HCT116 (cell line): ENCODE data around the gene ZNF521. TPM values are rescaled to one million over a fixed set of nuclear protein-coding genes. Genes with fewer than 3 reads are reported as not detected.

Experiments used
- ATAC-seq: fragments of 200-7000 bp; cut with Tn5 transposase; 2 replicates; pipeline ENCODE4 v1.9.1; 2020; ENCODE audit warnings: mild to moderate bottlenecking, moderate library complexity
- BruUV-seq: library from RNA; stranded (reverse); fragments of 400-500 nt; replicated peaks from 2 replicates; lab custom pipeline; 2021; lab: Mats Ljungman, UMichigan
- CTCF ChIA-PET: fragments of 300-600 bp; sonication (Branson Sonifier 250); formaldehyde crosslinking; loops from one replicate; lab custom pipeline; 2021; ENCODE audit warnings: antibody characterized with exemption; lab: Charles Lee
- POLR2A ChIA-PET: fragments of 300-600, 350-600 bp; sonication (Branson Sonifier 250); formaldehyde crosslinking; loops from one replicate; lab custom pipeline; 2021; ENCODE audit warnings: antibody characterized with exemption; lab: Charles Lee
- RAD21 ChIA-PET, 2 experiments: fragments of 300-600 bp; sonication (Branson Sonifier 250); formaldehyde crosslinking; loops; one replicate each; lab custom pipeline; 2023; ENCODE audit warnings: low total read pairs in 2 of 2; ENCODE audit not compliant: uncharacterized antibody in 2 of 2, unreplicated experiment in 2 of 2, low non-redundant PET in 1 of 2; lab: Charles Lee
- DNase-seq: peaks from one replicate; pipeline ENCODE4 v3.0.0-alpha.2; 2010; ENCODE audit warnings: low read depth, low spot score
- H2AFZ ChIP-seq: fragments of 200-600 bp; shearing (Covaris generic), sonication (generic); 2 replicates; pipeline ENCODE4 v1.6.1; 2017; ENCODE audit warnings: low read depth, mixed run types, mixed read lengths, antibody characterized with exemption, low read length; ENCODE audit not compliant: poor library complexity, severe bottlenecking
- H3K27ac ChIP-seq: 2 replicates; pipeline ENCODE4 v1.5.1; 2012; ENCODE audit warnings: low read depth, low read length
- H3K27me3 ChIP-seq: fragments of 200-600 bp; sonication (generic); 2 replicates; pipeline ENCODE4 v1.6.1; 2016; ENCODE audit warnings: mixed run types, low read length, mixed read lengths; ENCODE audit not compliant: insufficient read depth
- H3K36me3 ChIP-seq, 2 experiments: fragments of 200-500 bp in 1 of 2; fragments of 200-600 bp in 1 of 2; sonication (Bioruptor generic) in 1 of 2; sonication (generic) in 1 of 2; 2 replicates each; pipeline versions ENCODE4 v1.5.1 to v1.6.1; 2014 to 2016; ENCODE audit warnings: low read length in 2 of 2, inconsistent platforms in 1 of 2, mixed read lengths in 1 of 2, mixed run types in 1 of 2; ENCODE audit not compliant: insufficient read depth in 2 of 2, control insufficient read depth in 1 of 2
- H3K4me1 ChIP-seq, 2 experiments: fragments of 200-600 bp in 1 of 2; sonication (generic) in 1 of 2; 2 replicates each; pipeline versions ENCODE4 v1.5.1 to v1.6.1; 2012 to 2017; ENCODE audit warnings: low read length in 2 of 2, inconsistent platforms in 1 of 2, mild to moderate bottlenecking in 1 of 2, mixed read lengths in 1 of 2, mixed run types in 1 of 2, moderate library complexity in 1 of 2; ENCODE audit not compliant: insufficient read depth in 2 of 2, control insufficient read depth in 1 of 2
- H3K4me2 ChIP-seq: fragments of 200-600 bp; sonication (generic); 2 replicates; pipeline ENCODE4 v1.6.1; 2017; ENCODE audit warnings: mixed run types, low read length, mixed read lengths
- H3K4me3 ChIP-seq, 2 experiments: fragments of 200-600 bp in 1 of 2; sonication (generic) in 1 of 2; replicated peaks in 1 of 2; 2 replicates each; pipeline ENCODE4 v1.5.1; 2011 to 2016; ENCODE audit warnings: low read length in 2 of 2, control low read depth in 1 of 2, low read depth in 1 of 2, mild to moderate bottlenecking in 1 of 2, mixed read lengths in 1 of 2, mixed run types in 1 of 2
- H3K79me2 ChIP-seq: fragments of 200-600 bp; sonication (generic); 2 replicates; pipeline ENCODE4 v1.6.1; 2017; ENCODE audit warnings: mild to moderate bottlenecking, mixed run types, low read length, moderate library complexity, mixed read lengths; ENCODE audit not compliant: insufficient read depth
- H3K9ac ChIP-seq: fragments of 200-600 bp; sonication (generic); 2 replicates; pipeline ENCODE4 v1.6.1; 2016; ENCODE audit warnings: low read length, mixed read lengths
- H3K9me2 ChIP-seq: fragments of 200-600 bp; sonication (generic), shearing (Covaris generic); 2 replicates; pipeline ENCODE4 v1.6.1; 2017; ENCODE audit warnings: mixed run types, mild to moderate bottlenecking, moderate library complexity; ENCODE audit not compliant: insufficient read depth
- H3K9me3 ChIP-seq, 2 experiments: fragments of 200-500 bp in 1 of 2; fragments of 200-600 bp in 1 of 2; sonication (Bioruptor generic) in 1 of 2; sonication (generic) in 1 of 2; 2 replicates each; pipeline ENCODE4 v1.6.1; 2014 to 2017; ENCODE audit warnings: low read length in 2 of 2, mixed read lengths in 2 of 2, inconsistent platforms in 1 of 2, low read depth in 1 of 2, mild to moderate bottlenecking in 1 of 2, mixed run types in 1 of 2, moderate library complexity in 1 of 2; ENCODE audit not compliant: control insufficient read depth in 1 of 2, insufficient read depth in 1 of 2
- H4K20me1 ChIP-seq: fragments of 200-600 bp; sonication (generic), shearing (Covaris generic); 2 replicates; pipeline ENCODE4 v1.6.1; 2017; ENCODE audit warnings: mixed run types, mild to moderate bottlenecking, moderate library complexity; ENCODE audit not compliant: insufficient read depth
- ATF3 ChIP-seq: IDR thresholded peaks from 2 replicates; pipeline ENCODE4 v1.6.1; 2012
- CTCF ChIP-seq, 3 experiments: fragments of 200-600 bp in 1 of 3; sonication (generic) in 1 of 3; IDR thresholded peaks in 2 of 3; conservative IDR thresholded peaks in 1 of 3; 2 replicates each; pipeline ENCODE4 v1.5.1; 2012 to 2017; ENCODE audit warnings: low read depth in 2 of 3, low read length in 2 of 3, antibody characterized with exemption in 1 of 3, borderline replicate concordance in 1 of 3, control low read depth in 1 of 3, mild to moderate bottlenecking in 1 of 3, mixed read lengths in 1 of 3, mixed run types in 1 of 3, moderate library complexity in 1 of 3; ENCODE audit not compliant: insufficient read depth in 1 of 3
- MAX ChIP-seq: IDR thresholded peaks from 2 replicates; pipeline ENCODE4 v1.6.1; 2012
- POLR2A ChIP-seq: IDR thresholded peaks from 2 replicates; pipeline ENCODE4 v1.7.0; 2011; ENCODE audit warnings: borderline replicate concordance; ENCODE audit not compliant: insufficient read depth, insufficient read length; ENCODE audit errors: extremely low read depth
- SIN3A ChIP-seq: IDR thresholded peaks from 2 replicates; pipeline ENCODE4 v1.6.1; 2012; ENCODE audit warnings: low read depth
- SP1 ChIP-seq: IDR thresholded peaks from 2 replicates; pipeline ENCODE4 v1.6.1; 2012; ENCODE audit warnings: low read depth
- intact Hi-C: fragments of 100-400 bp; cut with micrococcal nuclease; formaldehyde crosslinking; loops from 2 replicates; pipeline ENCODE4 v1.10.0; 2022
- total RNA-seq: library from RNA; stranded (reverse); gene quantifications from one replicate; pipeline ENCODE4 v1.2.1, GENCODE V29; 2021; ENCODE audit not compliant: unreplicated experiment

ZNF521 gene
- total RNA-seq, 1 experiment from 2014 or later: 0.10 TPM

GRCh38 chr18:25229920-25230319, 122.0 kb downstream of the ZNF521 start (continued):
- no peak for TF ChIP-seq SIN3A
- no peak for TF ChIP-seq MAX
- no peak for TF ChIP-seq SP1

- no peak for ATAC-seq
- no peaks in the 10 kb centered on the region for H3K79me2 ChIP-seq
- no peak for DNase-seq
- H4K20me1 ChIP-seq: no peaks in the 10 kb centered on the region
- no peaks in the 10 kb centered on the region; the same call in 1 of the 2 replicates for H3K27me3 ChIP-seq
- POLR2A ChIA-PET: no interaction called here
- no peak overlapping the region for H3K4me2 ChIP-seq
- intact Hi-C loops: no loop called here
- no peaks in the 10 kb centered on the region for H3K4me1 ChIP-seq
- BruUV-seq: no TSS peak
- TF ChIP-seq POLR2A (no peak), CTCF (IDR thresholded peaks at IDR 0.05 in 2 of 3, conservative IDR thresholded peaks at IDR 0.05 in 1 of 3; ENCODE audit: borderline replicate concordance in 1 of 3, insufficient read depth in 1 of 3, low read depth in 2 of 3, low read length in 2 of 3) (no peak), ATF3 (no peak)
- H3K27ac ChIP-seq: no peak overlapping the region
- H3K36me3 ChIP-seq: no peaks in the 10 kb centered on the region
- H3K9me2 ChIP-seq: no peaks in the 10 kb centered on the region
- RAD21 ChIA-PET: no interaction called here
- CTCF ChIA-PET: no interaction called here
- no peak overlapping the region for H3K9ac ChIP-seq
- no peaks in the 10 kb centered on the region; a peak in 1 of 4 replicates for H3K9me3 ChIP-seq
- H2AFZ ChIP-seq: no peak overlapping the region
- H3K4me3 ChIP-seq: no peak overlapping the region
These were observed 122.9 kb downstream of the ZNF521 start for GRCh38 chr18:25229081-25229480.
